Caco-2 (cell line): ENCODE measurements around the gene PAK4. TPM values are rescaled to one million over a fixed set of nuclear protein-coding genes. Genes with fewer than 3 reads are reported as not detected.

Source experiments
- BruUV-seq: library from RNA; stranded (reverse); fragments of 400-500 nt; replicated peaks from 2 replicates; lab custom pipeline; 2021; lab: Mats Ljungman, UMichigan
- CTCF ChIA-PET: fragments of 300-600 bp; sonication (Branson Sonifier 250); formaldehyde crosslinking; loops from one replicate; lab custom pipeline; 2022; ENCODE audit warnings: antibody characterized with exemption; lab: Charles Lee
- POLR2A ChIA-PET: fragments of 300-600 bp; sonication (Branson Sonifier 250); formaldehyde crosslinking; loops from one replicate; lab custom pipeline; 2022; ENCODE audit warnings: antibody characterized with exemption; lab: Charles Lee
- DNase-seq, 2 experiments: peaks; one replicate each; pipeline versions ENCODE4 v3.0.0 to v3.0.0-alpha.2; 2020 to 2022
- H3K27me3 ChIP-seq: replicated peaks from 2 replicates; pipeline ENCODE4 v1.6.0; 2011; ENCODE audit warnings: low read length; ENCODE audit not compliant: control insufficient read depth, insufficient read depth
- H3K36me3 ChIP-seq: 2 replicates; pipeline ENCODE4 v1.5.1; 2011; ENCODE audit warnings: low read length; ENCODE audit not compliant: control insufficient read depth, insufficient read depth
- H3K4me1 ChIP-seq: fragments of 250-450 bp; sonication (Bioruptor Pico); 2 replicates; pipeline ENCODE4 v1.5.1; 2020; ENCODE audit warnings: mild to moderate bottlenecking
- H3K4me3 ChIP-seq: 2 replicates; pipeline ENCODE4 v1.5.1; 2011; ENCODE audit warnings: low read depth, mild to moderate bottlenecking, control low read depth, low read length
- H3K9me3 ChIP-seq: fragments of 250-450 bp; sonication (Bioruptor Pico); 2 replicates; pipeline ENCODE4 v1.5.1; 2020; ENCODE audit warnings: mild to moderate bottlenecking, moderate library complexity
- H3K27ac Mint-ChIP-seq: one replicate; pipeline ENCODE4 v1.8.0; 2022; ENCODE audit warnings: mixed read lengths; ENCODE audit not compliant: unreplicated experiment
- H3K27me3 Mint-ChIP-seq: one replicate; pipeline ENCODE4 v1.8.0; 2022; ENCODE audit warnings: mixed read lengths; ENCODE audit not compliant: insufficient read depth, unreplicated experiment
- H3K36me3 Mint-ChIP-seq: one replicate; pipeline ENCODE4 v1.8.0; 2022; ENCODE audit warnings: mild to moderate bottlenecking, mixed read lengths; ENCODE audit not compliant: insufficient read depth, unreplicated experiment
- H3K4me1 Mint-ChIP-seq: one replicate; pipeline ENCODE4 v1.8.0; 2022; ENCODE audit warnings: low read depth, mixed read lengths; ENCODE audit not compliant: unreplicated experiment
- H3K4me3 Mint-ChIP-seq: one replicate; pipeline ENCODE4 v1.8.0; 2022; ENCODE audit warnings: mild to moderate bottlenecking, moderate library complexity, mixed read lengths; ENCODE audit not compliant: unreplicated experiment
- H3K9me3 Mint-ChIP-seq: one replicate; pipeline ENCODE4 v1.8.0; 2022; ENCODE audit warnings: mixed read lengths; ENCODE audit not compliant: unreplicated experiment
- CTCF ChIP-seq, 2 experiments: fragments of 200-600 bp in 1 of 2; IDR thresholded peaks; 1 replicate in 1 of 2; 2 replicates in 1 of 2; pipeline versions ENCODE4 v1.5.1 to v1.8.0; 2011 to 2022; ENCODE audit warnings: antibody characterized with exemption in 1 of 2, control low read depth in 1 of 2, inconsistent platforms in 1 of 2, low read depth in 1 of 2, low read length in 1 of 2, mild to moderate bottlenecking in 1 of 2, moderate library complexity in 1 of 2; ENCODE audit not compliant: insufficient read depth in 1 of 2, severe bottlenecking in 1 of 2, unreplicated experiment in 1 of 2
- intact Hi-C: fragments of 100-400 bp; cut with micrococcal nuclease; formaldehyde crosslinking; loops from one replicate; pipeline ENCODE4 v1.10.0; 2022; ENCODE audit not compliant: unreplicated experiment
- total RNA-seq: library from RNA; stranded (reverse); gene quantifications from 2 replicates; pipeline ENCODE4 v1.2.3, GENCODE V29; 2022

PAK4 gene
- total RNA-seq, 1 experiment from 2014 or later, result 112 TPM

- peaks cover 43% of the 10 kb centered on the region for H3K36me3 Mint-ChIP-seq
- H3K4me3 Mint-ChIP-seq, result no peak overlapping the region
- intact Hi-C loops, result no loop called here
- no peak overlapping the region for H3K4me3 ChIP-seq
- ChIA-PET POLR2A (no interaction called here), CTCF (no interaction called here)
- no peaks in the 10 kb centered on the region for H3K27me3 ChIP-seq
- H3K27ac Mint-ChIP-seq, result peak overlapping the region; percentile 68
- H3K9me3 ChIP-seq, result no peaks in the 10 kb centered on the region
- no peak for TF ChIP-seq CTCF (IDR thresholded peaks at IDR 0.05; ENCODE audit: insufficient read depth in 1 of 2, low read depth in 1 of 2, low read length in 1 of 2, severe bottlenecking in 1 of 2, unreplicated experiment in 1 of 2)
- peaks cover 24% of the 10 kb centered on the region for H3K4me1 ChIP-seq
- no peak for DNase-seq
- H3K27me3 Mint-ChIP-seq, result no peaks in the 10 kb centered on the region
- no TSS peak for BruUV-seq
- H3K4me1 Mint-ChIP-seq, result peaks cover 17% of the 10 kb centered on the region
- H3K9me3 Mint-ChIP-seq, result no peaks in the 10 kb centered on the region
- no peaks in the 10 kb centered on the region; the same call in 1 of the 2 replicates for H3K36me3 ChIP-seq
Measured at GRCh38 chr19:39168258-39169142, 42.9 kb downstream of the PAK4 start.

GRCh38 chr19:39169143-39169810 is 43.7 kb downstream of the PAK4 start:
- no TSS peak for BruUV-seq
- Mint-ChIP-seq H3K27me3 (no peaks in the 10 kb centered on the region), H3K9me3 (no peaks in the 10 kb centered on the region), H3K4me1 (peaks cover 13% of the 10 kb centered on the region), H3K27ac (no peak overlapping the region), H3K36me3 (peaks cover 44% of the 10 kb centered on the region), H3K4me3 (no peak overlapping the region)
- intact Hi-C loops, result no loop called here
- no peaks in the 10 kb centered on the region; the same call in 1 of the 2 replicates for H3K36me3 ChIP-seq
- POLR2A ChIA-PET, result no interaction called here
- CTCF ChIA-PET, result no interaction called here
- no peak overlapping the region for H3K4me3 ChIP-seq
- no peak for DNase-seq
- peaks cover 24% of the 10 kb centered on the region for H3K4me1 ChIP-seq
- no peaks in the 10 kb centered on the region for H3K9me3 ChIP-seq
- TF ChIP-seq CTCF (IDR thresholded peaks at IDR 0.05; ENCODE audit: insufficient read depth in 1 of 2, low read depth in 1 of 2, low read length in 1 of 2, severe bottlenecking in 1 of 2, unreplicated experiment in 1 of 2), result no peak
- no peaks in the 10 kb centered on the region for H3K27me3 ChIP-seq

- H3K9me3 Mint-ChIP-seq, result no peaks in the 10 kb centered on the region
- H3K36me3 Mint-ChIP-seq, result peaks cover 38% of the 10 kb centered on the region
- DNase-seq, result no peak
- no peak overlapping the region for H3K4me3 ChIP-seq
- no peak overlapping the region for H3K27ac Mint-ChIP-seq
- H3K27me3 ChIP-seq, result no peaks in the 10 kb centered on the region
- ChIA-PET POLR2A (no interaction called here), CTCF (interaction anchor here (0.6 kb wide), 1 partner anchor 658 kb away, joined by 3 read pairs; no protein-coding TSS in a partner anchor)
- no peaks in the 10 kb centered on the region for H3K27me3 Mint-ChIP-seq
- no peaks in the 10 kb centered on the region; the same call in none of the 2 replicates for H3K36me3 ChIP-seq
- no peak overlapping the region for H3K4me3 Mint-ChIP-seq
- H3K4me1 ChIP-seq, result peaks cover 24% of the 10 kb centered on the region
- intact Hi-C loops, result no loop called here
- BruUV-seq, result no TSS peak
- TF ChIP-seq CTCF (IDR thresholded peaks at IDR 0.05; ENCODE audit: insufficient read depth in 1 of 2, low read depth in 1 of 2, low read length in 1 of 2, severe bottlenecking in 1 of 2, unreplicated experiment in 1 of 2), result no peak
- H3K4me1 Mint-ChIP-seq, result peaks cover 6% of the 10 kb centered on the region
- no peaks in the 10 kb centered on the region for H3K9me3 ChIP-seq
Measured at GRCh38 chr19:39170386-39171231, 45.0 kb downstream of the PAK4 start.
